ENCODE measurements around the gene SCARB1. TPM values are rescaled to one million over a fixed set of nuclear protein-coding genes. Genes with fewer than 3 reads are reported as not detected.
A peak's percentile ranks its signal among the peaks of the same experiment; 100 is the strongest.

The SCARB1 gene
- total RNA-seq, 1 donor from 2014 or later = 11.1 TPM

GRCh38 chr12:124777399-124778372, 86.0 kb downstream of the SCARB1 start:
- intact Hi-C loops (cut with micrococcal nuclease) = no loop called here
- no peak overlapping the region for H3K27ac ChIP-seq (replicated peaks)
- DNase-seq = no peak

GRCh38 chr12:124776125-124776513, 87.5 kb downstream of the SCARB1 start:
- DNase-seq = no peak
- H3K27ac ChIP-seq (replicated peaks) = no peak overlapping the region
- no peaks in the 10 kb centered on the region for H3K9me3 ChIP-seq (replicated peaks)
- H3K4me3 ChIP-seq = no peak overlapping the region
- intact Hi-C loops (cut with micrococcal nuclease) = no loop called here
- no peak for TF ChIP-seq CTCF (IDR thresholded peaks at IDR 0.05; ENCODE audit: borderline replicate concordance)
- H3K4me1 ChIP-seq = peaks cover 14% of the 10 kb centered on the region
- H3K36me3 ChIP-seq = no peaks in the 10 kb centered on the region
- peaks cover 7% of the 10 kb centered on the region for H3K27me3 ChIP-seq (ENCODE audit: low read depth)

More at GRCh38 chr12:124777399-124778372, 86.0 kb downstream of the SCARB1 start:
- Histone ChIP-seq H3K9me3 (replicated peaks) (no peaks in the 10 kb centered on the region), H3K36me3 (no peaks in the 10 kb centered on the region), H3K27me3 (ENCODE audit: low read depth) (peaks cover under 1% of the 10 kb centered on the region), H3K4me3 (no peak overlapping the region), H3K4me1 (peaks cover 9% of the 10 kb centered on the region)
- no peak for TF ChIP-seq CTCF (IDR thresholded peaks at IDR 0.05; ENCODE audit: borderline replicate concordance)

- DNase-seq = no peak
- intact Hi-C loops (cut with micrococcal nuclease) = no loop called here
- peak overlapping the region; percentile 30 for H3K4me3 ChIP-seq
- no peak for TF ChIP-seq CTCF (IDR thresholded peaks at IDR 0.05; ENCODE audit: borderline replicate concordance)
- H3K27me3 ChIP-seq (ENCODE audit: low read depth) = peaks cover 7% of the 10 kb centered on the region
- no peak overlapping the region for H3K27ac ChIP-seq (replicated peaks)
- no peaks in the 10 kb centered on the region for H3K36me3 ChIP-seq
- H3K9me3 ChIP-seq (replicated peaks) = no peaks in the 10 kb centered on the region
- peaks cover 9% of the 10 kb centered on the region for H3K4me1 ChIP-seq
Observed at GRCh38 chr12:124774462-124775167, 89.0 kb downstream of the SCARB1 start.

GRCh38 chr12:124774054-124774461, 89.6 kb downstream of the SCARB1 start:
- intact Hi-C loops (cut with micrococcal nuclease) = no loop called here
- Histone ChIP-seq H3K27me3 (ENCODE audit: low read depth) (peaks cover 7% of the 10 kb centered on the region), H3K36me3 (no peaks in the 10 kb centered on the region), H3K27ac (replicated peaks) (no peak overlapping the region), H3K9me3 (replicated peaks) (no peaks in the 10 kb centered on the region), H3K4me1 (peaks cover 9% of the 10 kb centered on the region), H3K4me3 (no peak overlapping the region)
- no peak for DNase-seq
- TF ChIP-seq CTCF (IDR thresholded peaks at IDR 0.05; ENCODE audit: borderline replicate concordance) = no peak

GRCh38 chr12:124772289-124773170, 91.1 kb downstream of the SCARB1 start:
- Histone ChIP-seq H3K4me1 (peaks cover 9% of the 10 kb centered on the region), H3K4me3 (no peak overlapping the region), H3K9me3 (replicated peaks) (no peaks in the 10 kb centered on the region), H3K36me3 (no peaks in the 10 kb centered on the region), H3K27me3 (ENCODE audit: low read depth) (peaks cover 7% of the 10 kb centered on the region), H3K27ac (replicated peaks) (no peak overlapping the region)
- intact Hi-C loops (cut with micrococcal nuclease) = no loop called here
- no peak for DNase-seq
- TF ChIP-seq CTCF (IDR thresholded peaks at IDR 0.05; ENCODE audit: borderline replicate concordance) = no peak
